SJCRH30 (cell line): ENCODE data around the gene IRX2. TPM values are rescaled to one million over a fixed set of nuclear protein-coding genes. Genes with fewer than 3 reads are reported as not detected.
A peak's percentile ranks its signal among the peaks of the same experiment; 100 is the strongest.

Source experiments
- DNase-seq, 2 experiments: peaks; one replicate each; pipeline ENCODE4 v3.0.0-alpha.2; 2015 to 2020
- H3K27ac ChIP-seq: fragments of 250-450 bp; sonication (Bioruptor Pico); 2 replicates; pipeline ENCODE4 v1.5.1; 2020; ENCODE audit warnings: mild to moderate bottlenecking, moderate library complexity
- H3K27me3 ChIP-seq: fragments of 250-450 bp; sonication (Bioruptor Pico); 2 replicates; pipeline ENCODE4 v1.5.1; 2020; ENCODE audit warnings: mild to moderate bottlenecking, moderate library complexity
- H3K36me3 ChIP-seq: fragments of 250-450 bp; sonication (Bioruptor Pico); 2 replicates; pipeline ENCODE4 v1.5.1; 2020; ENCODE audit warnings: mild to moderate bottlenecking, moderate library complexity
- H3K4me1 ChIP-seq: fragments of 250-450 bp; sonication (Bioruptor Pico); 2 replicates; pipeline ENCODE4 v1.5.1; 2020; ENCODE audit warnings: mild to moderate bottlenecking, moderate library complexity
- H3K4me3 ChIP-seq: fragments of 250-450 bp; sonication (Bioruptor Pico); 2 replicates; pipeline ENCODE4 v1.5.1; 2020; ENCODE audit warnings: mild to moderate bottlenecking, moderate library complexity
- H3K9me3 ChIP-seq: fragments of 250-450 bp; sonication (Bioruptor Pico); replicated peaks from 2 replicates; pipeline ENCODE4 v1.5.1; 2020; ENCODE audit warnings: mild to moderate bottlenecking, moderate library complexity
- total RNA-seq: library from RNA; depleted of rRNA; stranded (reverse); fragments of >200 nt; shearing (Covaris generic); gene quantifications from 2 replicates; pipeline ENCODE4 v1.2.3, GENCODE V29; 2014; rRNA removed

The IRX2 gene
- 6.1 and 6.4 TPM in 2 replicates for total RNA-seq

- Histone ChIP-seq H3K9me3 (no peaks in the 10 kb centered on the region), H3K4me3 (peak within 1 kb of the TSS; percentile 81), H3K4me1 (no peaks in the 10 kb centered on the region), H3K27me3 (no peaks in the 10 kb centered on the region), H3K27ac (peak within 1 kb of the TSS; percentile 70), H3K36me3 (peaks cover 8% of the 10 kb centered on the region; the same call in 1 of the 2 replicates)
- DNase-seq, result peak; percentile 87 to 89
Measured at GRCh38 chr5:2751592-2752021, at the start of gene IRX2. Gene IRX2 (minus strand): TSS chr5:2751677. CDS start chr5:2751413, 264 bp downstream.

- H3K4me1 ChIP-seq, result no peaks in the 10 kb centered on the region
- no peaks in the 10 kb centered on the region for H3K27me3 ChIP-seq
- no peak overlapping the region for H3K27ac ChIP-seq
- H3K9me3 ChIP-seq, result no peaks in the 10 kb centered on the region
- no peaks in the 10 kb centered on the region for H3K36me3 ChIP-seq
- H3K4me3 ChIP-seq, result no peak overlapping the region
- no peak for DNase-seq
Measured at GRCh38 chr5:2800035-2800434, 48.6 kb upstream of the IRX2 start.

- no peaks in the 10 kb centered on the region for H3K27me3 ChIP-seq
- no peak overlapping the region for H3K27ac ChIP-seq
- H3K4me3 ChIP-seq, result no peak overlapping the region
- H3K4me1 ChIP-seq, result no peaks in the 10 kb centered on the region
- no peaks in the 10 kb centered on the region for H3K9me3 ChIP-seq
- DNase-seq, result no peak
- no peaks in the 10 kb centered on the region for H3K36me3 ChIP-seq
Measured at GRCh38 chr5:2797981-2798380, 46.5 kb upstream of the IRX2 start.

GRCh38 chr5:2797160-2797559 is 45.7 kb upstream of the IRX2 start:
- Histone ChIP-seq H3K4me3 (no peak overlapping the region), H3K27ac (no peak overlapping the region), H3K9me3 (no peaks in the 10 kb centered on the region), H3K27me3 (no peaks in the 10 kb centered on the region), H3K36me3 (no peaks in the 10 kb centered on the region), H3K4me1 (no peaks in the 10 kb centered on the region)
- no peak for DNase-seq

GRCh38 chr5:2783223-2783622 is 31.7 kb upstream of the IRX2 start:
- no peaks in the 10 kb centered on the region for H3K36me3 ChIP-seq
- H3K4me1 ChIP-seq, result no peaks in the 10 kb centered on the region
- no peaks in the 10 kb centered on the region for H3K9me3 ChIP-seq
- peak in 1 of 2 experiments; percentile 3 for DNase-seq
- no peak overlapping the region for H3K27ac ChIP-seq
- H3K4me3 ChIP-seq, result no peak overlapping the region
- H3K27me3 ChIP-seq, result no peaks in the 10 kb centered on the region

GRCh38 chr5:2782658-2783057 is 31.2 kb upstream of the IRX2 start:
- Histone ChIP-seq H3K4me3 (no peak overlapping the region), H3K27ac (no peak overlapping the region), H3K36me3 (no peaks in the 10 kb centered on the region), H3K27me3 (no peaks in the 10 kb centered on the region), H3K4me1 (no peaks in the 10 kb centered on the region), H3K9me3 (no peaks in the 10 kb centered on the region)
- DNase-seq, result no peak

GRCh38 chr5:2780421-2781171 is 29.1 kb upstream of the IRX2 start:
- Histone ChIP-seq H3K4me1 (no peaks in the 10 kb centered on the region), H3K27ac (no peak overlapping the region), H3K36me3 (no peaks in the 10 kb centered on the region), H3K4me3 (no peak overlapping the region), H3K9me3 (no peaks in the 10 kb centered on the region), H3K27me3 (no peaks in the 10 kb centered on the region)
- no peak for DNase-seq

GRCh38 chr5:2779459-2779858 is 28.0 kb upstream of the IRX2 start:
- Histone ChIP-seq H3K27me3 (no peaks in the 10 kb centered on the region), H3K27ac (no peak overlapping the region), H3K9me3 (no peaks in the 10 kb centered on the region), H3K4me3 (no peak overlapping the region), H3K36me3 (no peaks in the 10 kb centered on the region), H3K4me1 (no peaks in the 10 kb centered on the region)
- no peak for DNase-seq

- Histone ChIP-seq H3K9me3 (no peaks in the 10 kb centered on the region), H3K27ac (no peak overlapping the region), H3K27me3 (no peaks in the 10 kb centered on the region), H3K4me1 (no peaks in the 10 kb centered on the region), H3K36me3 (no peaks in the 10 kb centered on the region), H3K4me3 (no peak overlapping the region)
- no peak for DNase-seq
Measured at GRCh38 chr5:2776337-2777302, 25.1 kb upstream of the IRX2 start.

- Histone ChIP-seq H3K27me3 (no peaks in the 10 kb centered on the region), H3K4me3 (no peak overlapping the region), H3K27ac (no peak overlapping the region), H3K36me3 (no peaks in the 10 kb centered on the region), H3K4me1 (no peaks in the 10 kb centered on the region), H3K9me3 (no peaks in the 10 kb centered on the region)
- DNase-seq, result no peak
Measured at GRCh38 chr5:2773327-2773726, 21.9 kb upstream of the IRX2 start.

GRCh38 chr5:2767089-2767488 is 15.6 kb upstream of the IRX2 start:
- DNase-seq, result no peak
- no peaks in the 10 kb centered on the region for H3K9me3 ChIP-seq
- H3K4me3 ChIP-seq, result no peak overlapping the region
- no peak overlapping the region for H3K27ac ChIP-seq
- H3K4me1 ChIP-seq, result no peaks in the 10 kb centered on the region
- no peaks in the 10 kb centered on the region for H3K36me3 ChIP-seq
- H3K27me3 ChIP-seq, result no peaks in the 10 kb centered on the region

GRCh38 chr5:2764581-2764980 is 13.1 kb upstream of the IRX2 start:
- H3K27me3 ChIP-seq, result no peaks in the 10 kb centered on the region
- DNase-seq, result no peak
- no peak overlapping the region for H3K27ac ChIP-seq
- no peaks in the 10 kb centered on the region for H3K4me1 ChIP-seq
- H3K4me3 ChIP-seq, result no peak overlapping the region
- H3K9me3 ChIP-seq, result no peaks in the 10 kb centered on the region
- no peaks in the 10 kb centered on the region for H3K36me3 ChIP-seq

GRCh38 chr5:2763533-2763794 is 12.0 kb upstream of the IRX2 start:
- Histone ChIP-seq H3K27me3 (no peaks in the 10 kb centered on the region), H3K9me3 (no peaks in the 10 kb centered on the region), H3K4me3 (no peak overlapping the region), H3K4me1 (no peaks in the 10 kb centered on the region), H3K36me3 (no peaks in the 10 kb centered on the region), H3K27ac (no peak overlapping the region)
- DNase-seq, result no peak

GRCh38 chr5:2762744-2763532 is 11.5 kb upstream of the IRX2 start:
- no peaks in the 10 kb centered on the region for H3K4me1 ChIP-seq
- no peak overlapping the region for H3K4me3 ChIP-seq
- no peak overlapping the region for H3K27ac ChIP-seq
- H3K9me3 ChIP-seq, result no peaks in the 10 kb centered on the region
- no peaks in the 10 kb centered on the region for H3K36me3 ChIP-seq
- DNase-seq, result no peak
- H3K27me3 ChIP-seq, result no peaks in the 10 kb centered on the region
